ENCODE measurements around the gene PHACTR1.

GRCh38 chr6:13009031-13009430 lies 292.5 kb downstream of the PHACTR1 start:
- TF ChIP-seq POLR2A (IDR thresholded peaks at IDR 0.05; ENCODE audit: low read depth, low read length) = no peak
- TF ChIP-seq POLR2AphosphoS5 (IDR thresholded peaks at IDR 0.05; ENCODE audit: low read depth, low read length) = no peak
- no peak for TF ChIP-seq TAF1 (IDR thresholded peaks at IDR 0.05; ENCODE audit: borderline replicate concordance, low read depth, low read length)

All from GM12892 (cell line).